ENCODE results near the gene VAMP4.

VAMP4 gene

DNA sequence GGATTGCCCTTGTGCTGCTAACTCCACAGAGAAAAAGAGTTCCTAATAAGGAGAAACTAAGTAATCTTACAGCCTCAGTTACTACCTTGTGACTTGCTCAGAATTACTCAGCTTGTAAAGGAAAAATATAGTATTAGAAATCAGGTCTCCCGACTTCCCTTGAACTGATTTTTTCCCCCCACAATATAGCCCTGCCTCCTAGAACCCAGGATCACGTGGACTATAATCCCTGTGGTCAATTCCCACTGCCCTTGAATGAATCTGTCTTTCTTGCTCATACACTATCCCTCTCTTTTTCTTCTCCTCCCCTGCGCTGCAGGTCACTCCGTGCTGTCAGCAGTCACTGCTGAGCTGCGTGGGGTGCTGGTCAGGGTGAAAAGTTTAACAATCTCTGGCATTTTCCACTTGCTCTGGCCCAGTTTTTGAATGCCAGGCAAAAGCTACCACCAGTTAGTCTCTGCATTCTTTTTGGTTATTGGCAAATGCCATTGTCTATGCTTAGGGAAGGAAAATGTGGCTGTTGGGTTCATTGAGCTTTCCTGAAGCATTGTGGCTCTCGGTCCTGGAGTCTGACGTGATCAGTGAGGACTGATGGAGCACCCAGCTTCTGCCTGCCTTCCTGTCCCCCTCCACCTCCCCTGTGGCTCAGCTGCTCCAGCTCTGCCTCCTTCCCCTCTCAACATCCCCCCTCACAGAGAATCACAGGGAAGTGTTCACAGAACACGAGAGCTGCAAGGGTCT is 87.5 kb downstream of the VAMP4 start:
- Histone ChIP-seq H3K36me3 (ENCODE audit: control insufficient read depth, insufficient read depth, low read length) (no peaks in the 10 kb centered on the region), H3K27ac (ENCODE audit: low read depth, low read length) (peak overlapping the region; percentile 57), H3K4me1 (ENCODE audit: control insufficient read depth, insufficient read depth, low read length) (peaks cover 18% of the 10 kb centered on the region), H3K27me3 (ENCODE audit: control insufficient read depth, insufficient read depth, low read length) (no peaks in the 10 kb centered on the region), H3K9ac (ENCODE audit: low read length) (no peak overlapping the region), H3K4me3 (ENCODE audit: low read length) (no peak overlapping the region)

DNA sequence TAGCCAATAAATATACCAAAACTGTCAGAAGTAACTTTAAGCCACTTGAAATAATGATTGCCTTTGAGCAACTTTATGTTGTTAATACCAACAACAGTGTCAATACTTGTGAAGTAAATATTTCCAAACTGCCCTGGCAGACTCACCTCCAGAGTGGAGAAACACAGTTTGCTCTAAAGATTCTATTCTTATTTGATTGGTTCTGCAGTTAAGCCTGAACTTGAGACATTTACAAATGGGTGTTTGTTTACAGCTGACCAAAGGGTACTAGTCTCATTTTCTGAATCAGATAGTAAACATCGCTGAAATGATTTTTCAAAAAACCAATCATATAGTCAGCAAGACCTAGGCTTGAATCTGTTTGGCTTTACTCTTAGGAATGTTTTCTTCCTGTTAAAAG is 88.1 kb downstream of the VAMP4 start:
- Histone ChIP-seq H3K27me3 (ENCODE audit: control insufficient read depth, insufficient read depth, low read length) (no peaks in the 10 kb centered on the region), H3K36me3 (ENCODE audit: control insufficient read depth, insufficient read depth, low read length) (no peaks in the 10 kb centered on the region), H3K4me3 (ENCODE audit: low read length) (no peak overlapping the region), H3K4me1 (ENCODE audit: control insufficient read depth, insufficient read depth, low read length) (peaks cover 18% of the 10 kb centered on the region), H3K9ac (ENCODE audit: low read length) (no peak overlapping the region), H3K27ac (ENCODE audit: low read depth, low read length) (peak overlapping the region; percentile 57)

DNA sequence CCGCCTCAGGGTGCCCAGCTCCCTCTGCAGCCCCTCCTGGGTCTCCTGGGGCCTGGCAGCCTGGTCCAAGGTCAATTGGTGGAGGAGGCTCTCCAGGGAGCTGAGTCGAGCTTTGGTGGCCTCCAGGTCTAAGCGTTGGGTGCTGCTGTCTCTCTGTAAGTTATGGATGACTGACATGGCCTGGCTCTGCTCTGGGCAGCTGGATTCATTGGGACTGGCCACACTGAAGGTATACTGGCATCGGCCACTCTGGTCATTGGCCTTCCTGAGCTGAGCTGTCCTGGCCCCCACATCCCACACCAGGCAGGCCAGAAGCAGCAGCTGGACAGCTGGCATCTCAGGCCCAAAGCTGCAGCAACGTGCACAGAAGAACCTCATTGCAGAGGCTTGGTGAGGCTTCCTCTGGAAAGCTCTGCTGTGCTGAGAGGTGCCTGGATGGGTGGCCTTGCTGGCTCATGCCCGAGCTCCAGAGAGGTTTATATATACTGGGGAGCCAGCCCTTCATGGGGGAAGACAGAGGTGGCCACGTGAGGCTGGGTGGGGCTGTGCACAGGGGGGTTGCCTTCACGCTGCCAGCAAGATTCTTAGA is 89.5 kb downstream of the VAMP4 start, which contains the start of gene MYOC:
TSS of gene MYOC (minus strand) at position 455 of the 589 bp plus-strand sequence. CDS start at position 378, 77 bp downstream.
- H3K36me3 ChIP-seq (ENCODE audit: control insufficient read depth, insufficient read depth, low read length) = no peaks in the 10 kb centered on the region
- peaks cover 18% of the 10 kb centered on the region for H3K4me1 ChIP-seq (ENCODE audit: control insufficient read depth, insufficient read depth, low read length)
- H3K27me3 ChIP-seq (ENCODE audit: control insufficient read depth, insufficient read depth, low read length) = no peaks in the 10 kb centered on the region
- no peak within 1 kb of the TSS for H3K4me3 ChIP-seq (ENCODE audit: low read length)
- no peak within 1 kb of the TSS for H3K9ac ChIP-seq (ENCODE audit: low read length)
- H3K27ac ChIP-seq (ENCODE audit: low read depth, low read length) = peak within 1 kb of the TSS; percentile 6
